Ramos (cell line): ENCODE data around the gene WWOX.

ENCODE experiments used
- in situ Hi-C: fragments of 300-500 bp; cut with MboI; formaldehyde crosslinking; loops from one replicate; pipeline ENCODE4 v1.14.3; 2022; ENCODE audit warnings: low sequenced_read_pairs; ENCODE audit not compliant: unreplicated experiment

Gene WWOX

DNA sequence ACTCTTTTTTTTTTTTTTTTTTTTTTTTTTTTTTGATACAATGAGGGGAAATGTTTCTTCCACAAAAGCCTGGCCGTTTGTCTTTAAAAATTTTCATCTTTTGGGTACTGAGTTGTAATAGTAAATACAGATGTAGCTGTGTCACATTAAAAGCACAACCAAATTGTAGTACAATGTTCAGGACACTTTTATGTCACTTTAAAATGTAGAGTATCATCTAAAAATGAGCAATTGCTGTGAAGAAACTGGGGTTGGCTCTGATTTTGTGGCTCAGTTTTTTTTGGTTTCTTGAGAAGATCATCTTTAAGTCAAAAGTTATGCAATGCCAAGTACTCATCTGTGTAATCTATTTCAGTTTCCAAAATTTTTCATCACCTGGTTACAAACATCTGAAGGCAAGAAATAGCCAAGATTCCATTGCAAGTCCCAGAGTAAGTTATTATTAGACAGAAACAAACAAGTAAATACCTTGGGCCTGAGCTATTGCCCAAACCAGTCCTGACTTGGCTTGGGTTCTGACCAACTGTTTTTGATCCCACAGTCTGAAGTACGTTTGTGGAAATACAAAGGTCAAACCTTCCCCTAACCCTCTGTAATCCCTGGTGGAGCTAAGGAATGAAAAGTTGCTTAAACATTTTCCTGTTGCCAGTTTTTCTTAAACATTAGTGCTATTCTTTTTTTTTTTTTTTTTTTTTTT, 717.2 kb downstream of the WWOX start:
- in situ Hi-C loops, result no loop called here

DNA sequence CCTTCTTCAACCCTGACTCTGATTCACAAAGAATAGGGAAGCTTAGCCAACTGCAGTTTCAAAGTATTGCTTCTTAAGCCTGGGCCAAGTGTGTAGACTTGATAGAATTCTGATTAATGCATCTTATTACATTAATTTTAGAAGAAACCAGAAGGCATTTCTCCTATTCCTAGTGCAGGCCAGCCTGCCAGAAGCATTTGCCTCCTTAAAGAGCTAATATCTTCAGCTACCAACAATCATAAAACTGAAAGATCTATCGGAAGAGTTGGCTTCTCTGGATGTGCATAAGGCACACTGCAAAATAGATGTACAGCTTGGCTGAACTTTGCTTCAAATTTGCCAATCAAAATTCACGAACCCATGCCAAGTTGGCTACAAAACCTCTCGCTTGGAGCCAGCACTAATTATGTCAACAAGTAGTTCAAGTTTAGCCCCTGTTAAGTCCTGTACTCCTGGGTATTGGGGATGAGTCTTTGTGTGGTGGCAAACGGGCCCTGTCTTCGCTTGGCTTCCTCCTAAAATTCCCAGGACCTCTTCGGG, 717.8 kb downstream of the WWOX start:
- in situ Hi-C loops, result no loop called here

DNA sequence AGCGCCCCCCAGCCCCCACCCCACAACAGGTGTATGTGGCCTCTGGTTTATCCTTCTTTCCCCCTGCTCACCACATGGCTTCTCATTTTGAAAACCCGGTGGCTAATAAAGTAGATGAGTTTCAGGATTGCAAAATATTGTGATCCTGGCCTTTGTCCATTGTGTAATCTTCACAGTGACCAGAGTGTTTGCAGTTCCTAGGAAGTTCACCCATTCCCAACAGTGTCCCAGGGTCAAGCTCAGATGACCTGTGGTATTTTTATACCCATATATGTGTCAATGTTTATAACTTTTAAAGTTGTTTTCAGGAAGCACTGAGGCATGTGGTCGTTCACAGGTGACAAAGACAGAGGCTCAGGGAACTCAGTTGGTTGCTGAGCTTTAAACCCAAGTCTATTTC, 721.9 kb downstream of the WWOX start:
- in situ Hi-C loops, result no loop called here

DNA sequence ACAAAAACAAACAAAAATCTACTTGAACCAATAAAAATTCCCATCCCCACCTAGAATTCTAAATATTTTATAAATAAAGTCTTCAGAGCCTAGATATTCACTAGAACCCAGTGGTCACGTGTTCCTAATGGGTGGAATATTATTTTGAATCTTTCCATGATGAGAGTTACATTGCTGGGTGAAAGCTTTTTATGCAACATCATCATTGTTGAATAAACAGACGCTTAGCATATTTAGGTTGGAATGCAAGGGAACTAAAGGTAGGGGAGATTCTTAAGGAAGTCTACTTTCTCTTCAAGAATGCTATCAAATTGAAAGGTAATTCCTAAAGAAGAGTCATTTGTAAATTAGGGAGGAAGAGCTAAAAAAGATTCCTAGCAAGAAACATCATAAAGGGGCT, 723.1 kb downstream of the WWOX start:
- in situ Hi-C loops, result no loop called here

DNA sequence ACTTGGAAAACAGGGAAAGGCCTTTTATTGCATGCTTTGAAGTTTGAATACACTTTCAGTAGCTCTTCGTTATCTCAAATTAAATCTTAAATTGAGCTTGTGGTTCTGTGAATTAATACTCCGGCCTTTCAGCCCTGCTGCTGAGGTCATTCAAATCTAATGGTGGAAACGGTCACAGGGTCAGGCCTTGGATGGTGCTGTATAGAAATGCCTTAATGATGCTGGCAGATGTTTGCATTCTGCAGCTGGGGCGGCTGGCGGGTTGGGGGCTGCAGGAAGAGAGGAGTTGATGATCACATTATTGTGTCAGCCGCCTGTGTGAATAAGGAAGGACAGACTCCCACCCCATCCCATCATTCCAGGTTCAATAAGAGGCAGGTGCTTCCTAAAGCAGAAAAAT, 723.6 kb downstream of the WWOX start:
- in situ Hi-C loops, result no loop called here

DNA sequence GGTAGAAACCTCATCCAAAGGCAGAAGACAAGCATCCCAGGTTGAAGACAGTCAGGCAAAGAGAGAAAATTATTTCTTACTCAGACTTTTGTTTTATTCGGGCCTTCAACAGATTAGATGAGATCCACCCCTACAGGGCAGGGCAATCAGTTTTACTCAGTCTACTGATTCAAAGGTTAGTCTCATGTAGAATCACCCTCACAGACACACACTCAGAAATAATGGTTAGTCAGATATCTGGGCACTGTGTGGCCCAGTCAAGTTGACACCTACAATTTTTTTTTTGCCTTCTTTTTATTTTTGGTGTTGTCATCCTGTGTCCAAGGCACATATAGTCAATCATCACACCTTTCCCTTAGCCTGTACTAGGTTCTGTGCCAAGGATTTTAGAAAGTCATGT, 729.8 kb downstream of the WWOX start:
- in situ Hi-C loops, result no loop called here

DNA sequence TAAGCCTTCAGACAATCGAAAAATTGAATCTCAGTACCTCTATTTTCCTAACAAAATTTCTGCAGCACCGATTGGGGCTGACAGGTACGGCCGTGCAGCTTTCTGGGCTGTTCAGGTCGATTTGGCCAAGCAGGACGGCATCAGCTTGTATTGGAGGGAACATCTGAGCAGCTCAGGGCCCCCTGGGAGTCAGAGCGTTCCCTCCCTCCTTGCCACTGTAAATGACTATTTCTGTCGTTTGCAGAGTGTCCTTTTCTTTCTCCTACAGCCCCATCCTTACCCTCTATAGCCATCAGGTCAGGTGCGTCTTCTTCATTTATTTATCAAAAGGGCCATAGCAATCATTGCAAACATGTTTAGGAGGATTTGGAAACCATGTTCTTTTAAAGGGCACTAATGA, 731.1 kb downstream of the WWOX start:
- in situ Hi-C loops, result no loop called here

DNA sequence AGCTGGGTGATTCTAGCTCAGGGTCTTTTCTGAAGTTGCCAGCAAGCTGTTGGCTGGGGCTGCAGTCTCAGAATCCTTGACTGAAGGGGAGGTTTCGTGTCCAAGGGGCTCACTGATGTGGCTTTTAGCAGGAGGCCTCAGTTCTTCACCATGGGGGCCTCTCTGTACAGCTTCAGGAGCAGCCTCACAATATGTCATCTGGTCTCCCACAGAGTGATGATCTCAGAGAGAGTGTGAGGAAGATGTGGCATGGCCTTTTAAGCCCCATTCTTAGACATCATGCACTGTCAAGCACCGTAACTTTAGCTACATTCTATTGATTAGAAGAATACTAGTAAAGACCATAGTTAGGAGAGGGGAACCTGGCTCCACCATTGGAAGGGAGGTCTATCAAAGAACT, 732.6 kb downstream of the WWOX start:
- in situ Hi-C loops, result no loop called here

DNA sequence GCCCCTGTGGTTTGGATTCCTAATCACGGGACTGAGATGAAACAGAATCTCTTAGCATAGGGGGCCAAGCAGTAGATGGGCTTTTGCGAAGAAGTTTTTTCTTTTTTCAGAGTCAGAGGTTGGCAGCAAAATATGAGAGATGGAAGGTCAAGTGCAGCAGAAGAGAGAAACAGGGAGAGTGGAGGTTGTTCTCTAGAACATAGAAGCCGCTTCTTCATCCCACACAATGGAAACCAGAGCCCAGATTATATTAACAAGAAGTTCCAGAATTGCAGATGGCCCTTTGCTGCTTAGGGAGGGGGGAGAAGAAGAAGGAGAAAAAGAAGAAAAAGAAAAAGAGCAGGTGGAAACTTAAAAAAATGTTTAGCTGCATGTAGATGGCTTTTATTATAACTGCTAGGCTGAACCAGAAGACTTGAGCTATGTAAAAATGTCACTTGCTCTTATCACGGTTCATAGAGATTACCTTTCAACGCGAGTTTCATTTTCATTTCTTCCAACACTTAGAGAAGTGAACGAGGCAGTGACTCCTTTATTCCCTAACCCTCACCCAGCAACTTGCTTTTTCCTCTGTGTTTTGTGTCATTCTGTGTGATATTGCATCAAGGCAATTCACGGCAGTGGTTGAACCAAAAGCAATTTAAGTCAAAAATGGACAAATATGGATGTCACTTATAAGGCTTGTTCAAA, 737.5 kb downstream of the WWOX start:
- in situ Hi-C loops, result no loop called here

DNA sequence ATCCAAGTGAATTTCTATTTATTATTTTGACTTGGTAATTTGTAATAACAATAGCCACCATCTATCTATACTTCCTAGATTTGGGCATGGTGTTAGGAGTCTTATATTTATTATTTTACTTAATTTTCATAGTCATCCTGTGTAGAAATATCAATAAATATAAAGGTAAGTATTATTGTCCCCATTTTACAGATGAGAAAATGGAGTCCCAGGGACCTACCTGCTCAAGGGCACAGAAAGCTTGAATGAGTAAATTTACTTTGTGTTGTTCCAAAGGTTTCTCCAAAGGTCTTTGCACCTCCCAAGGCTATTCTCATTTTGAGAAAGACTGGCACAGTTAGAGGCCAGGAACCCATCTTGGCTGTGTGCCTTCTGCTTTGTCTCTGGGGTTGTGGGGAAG, 738.3 kb downstream of the WWOX start:
- in situ Hi-C loops, result no loop called here

DNA sequence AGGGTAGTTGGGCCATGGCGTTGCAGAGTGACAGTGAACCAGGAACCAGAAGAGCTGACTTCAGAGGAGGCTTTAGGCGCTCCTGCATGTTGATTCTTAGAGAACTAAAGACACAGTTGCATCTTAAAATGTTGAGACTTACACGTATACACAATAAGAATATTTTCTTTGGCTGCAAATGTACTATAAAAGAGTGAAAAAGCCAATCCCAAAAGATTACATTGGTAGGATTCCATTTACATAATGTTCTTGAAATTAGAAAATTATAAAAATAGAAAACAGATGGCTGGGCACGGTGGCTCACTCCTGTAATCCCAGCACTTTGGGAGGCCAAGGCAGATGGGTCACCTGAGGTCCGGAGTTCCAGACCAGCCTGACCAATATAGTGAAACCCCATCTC, 738.8 kb downstream of the WWOX start:
- in situ Hi-C loops, result no loop called here

DNA sequence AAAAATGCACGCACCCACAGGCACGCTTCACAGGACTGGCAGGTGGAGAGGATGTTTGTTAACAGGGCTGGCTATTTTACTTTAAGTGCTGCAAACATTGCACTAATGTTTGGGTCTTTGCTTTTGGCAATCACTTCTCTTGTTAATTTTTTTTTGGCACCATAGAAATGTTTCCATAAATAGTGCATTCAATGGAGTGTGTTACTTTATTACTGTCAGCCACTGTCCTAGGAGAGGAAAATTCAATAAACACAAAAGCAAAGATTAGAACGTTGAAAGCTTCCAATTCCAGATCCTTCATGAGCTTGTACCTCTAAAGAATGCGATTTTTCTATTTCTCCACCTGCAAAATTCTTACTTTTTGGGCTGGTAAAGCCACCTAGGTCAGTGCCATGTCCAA, 743.5 kb downstream of the WWOX start:
- in situ Hi-C loops, result no loop called here

DNA sequence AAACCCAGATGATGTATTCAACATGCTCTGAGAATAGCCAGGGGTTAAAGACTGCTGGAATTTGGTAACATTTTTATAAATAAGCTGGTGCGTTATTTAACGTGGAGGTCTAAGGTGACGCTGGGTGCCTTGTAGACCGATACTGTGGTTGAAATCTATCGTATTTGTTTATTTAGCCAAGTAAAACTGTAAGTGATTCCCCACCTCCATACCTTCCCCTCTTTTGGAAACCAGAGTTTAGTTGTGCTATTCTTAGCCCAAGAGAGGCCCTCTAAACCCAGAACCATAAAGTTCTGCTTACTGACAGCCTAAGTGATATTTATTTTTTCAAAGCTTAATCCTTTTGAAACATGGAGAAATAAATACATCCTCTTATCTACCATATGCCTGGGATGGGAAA, 744.5 kb downstream of the WWOX start:
- in situ Hi-C loops, result no loop called here

DNA sequence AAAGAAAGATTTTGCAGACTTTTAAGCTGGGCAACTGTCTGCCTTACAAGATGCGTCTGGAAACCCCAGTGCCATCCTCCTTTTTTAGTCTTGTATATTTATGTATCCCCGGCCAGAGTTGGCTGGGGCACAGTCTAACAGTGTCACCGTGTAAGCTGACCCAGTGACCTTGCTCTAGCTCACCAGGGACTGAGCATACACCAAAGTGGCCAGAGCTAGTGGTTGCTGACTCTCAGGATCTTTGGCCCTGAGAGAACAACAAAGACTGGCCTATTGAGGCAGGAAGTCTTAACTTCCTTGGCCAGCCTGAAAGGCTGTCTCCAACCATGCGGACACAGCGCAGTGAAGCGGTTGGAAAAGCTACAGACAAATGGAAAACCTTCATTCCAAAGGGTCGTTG, 745.2 kb downstream of the WWOX start:
- in situ Hi-C loops, result no loop called here

DNA sequence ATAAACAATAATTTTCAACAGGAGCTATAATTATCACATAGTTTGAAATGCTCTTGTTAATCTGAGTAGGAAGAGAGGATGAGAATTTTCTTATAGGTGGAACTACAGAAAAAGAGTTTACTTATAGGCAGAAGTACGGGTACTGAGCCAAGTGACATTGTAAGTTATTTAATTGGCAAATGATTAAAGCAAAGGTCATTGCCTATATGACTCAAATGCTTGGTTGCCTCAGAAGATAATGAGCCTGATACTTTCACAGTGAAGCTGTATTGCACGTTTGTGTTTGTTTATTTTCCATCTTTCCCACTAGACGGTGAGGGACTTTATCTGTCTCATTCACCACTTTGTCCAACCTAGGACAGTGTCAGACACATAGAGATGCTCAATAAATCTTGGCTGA, 751.8 kb downstream of the WWOX start:
- in situ Hi-C loops, result no loop called here

DNA sequence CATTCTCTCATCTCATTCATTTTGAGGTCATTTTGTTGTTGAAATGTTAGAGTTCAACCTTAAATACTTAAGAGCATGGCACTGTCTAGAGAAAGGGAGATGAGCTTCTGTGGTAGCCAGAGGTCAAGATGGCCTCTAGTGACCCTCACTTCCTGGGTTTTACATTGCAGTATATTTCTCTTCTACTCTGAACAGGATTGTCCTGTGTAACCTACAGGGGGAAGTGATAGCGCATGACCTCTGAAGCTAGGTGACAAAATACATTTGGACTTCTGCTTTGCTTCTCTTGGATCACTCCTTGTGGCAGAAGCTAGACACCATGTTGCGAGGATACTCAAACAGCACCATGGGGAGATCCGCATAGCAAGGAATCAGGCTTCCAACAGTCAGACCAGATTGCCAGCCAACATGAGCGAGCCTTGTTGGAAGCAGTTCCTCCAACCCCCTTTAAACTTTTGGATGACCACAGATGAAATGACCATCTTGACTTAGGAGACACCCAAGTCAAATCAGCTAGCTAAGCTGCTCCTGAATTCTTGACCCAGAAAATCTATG, 752.7 kb downstream of the WWOX start:
- in situ Hi-C loops, result no loop called here

DNA sequence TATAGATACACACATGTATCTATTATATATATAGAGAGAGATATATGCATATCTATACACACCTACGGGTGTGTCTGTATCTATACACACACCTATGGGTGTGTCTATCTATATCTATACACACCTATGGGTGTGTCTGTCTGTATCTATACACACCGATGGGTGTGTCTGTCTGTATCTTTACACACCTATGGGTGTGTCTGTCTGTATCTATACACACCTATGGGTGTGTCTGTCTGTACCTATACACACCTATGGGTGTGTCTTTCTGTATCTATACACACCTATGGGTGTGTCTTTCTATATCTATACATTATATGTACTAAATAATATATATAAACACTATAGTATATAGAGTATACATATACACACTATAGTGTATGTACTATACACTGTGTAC, 762.6 kb downstream of the WWOX start:
- in situ Hi-C loops, result no loop called here

DNA sequence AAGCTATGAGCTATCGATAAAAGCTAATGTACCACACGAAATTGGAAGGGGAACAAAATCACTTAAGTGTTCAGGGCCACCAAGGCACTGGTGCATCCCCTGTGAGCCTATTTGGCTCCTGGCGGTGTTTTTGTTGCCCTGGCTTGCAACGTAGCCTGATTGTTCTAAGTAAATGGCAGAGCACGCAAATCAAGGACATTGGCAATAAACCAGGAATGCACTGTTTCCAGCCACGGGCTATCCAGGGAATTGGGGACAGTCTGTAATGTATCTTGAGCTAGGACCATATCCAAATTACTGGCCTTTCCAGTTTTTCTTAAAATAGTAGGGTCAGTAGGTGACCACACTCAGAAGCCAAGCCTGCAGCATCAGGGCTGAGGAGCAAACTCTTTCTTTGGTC, 767.1 kb downstream of the WWOX start:
- in situ Hi-C loops, result no loop called here

DNA sequence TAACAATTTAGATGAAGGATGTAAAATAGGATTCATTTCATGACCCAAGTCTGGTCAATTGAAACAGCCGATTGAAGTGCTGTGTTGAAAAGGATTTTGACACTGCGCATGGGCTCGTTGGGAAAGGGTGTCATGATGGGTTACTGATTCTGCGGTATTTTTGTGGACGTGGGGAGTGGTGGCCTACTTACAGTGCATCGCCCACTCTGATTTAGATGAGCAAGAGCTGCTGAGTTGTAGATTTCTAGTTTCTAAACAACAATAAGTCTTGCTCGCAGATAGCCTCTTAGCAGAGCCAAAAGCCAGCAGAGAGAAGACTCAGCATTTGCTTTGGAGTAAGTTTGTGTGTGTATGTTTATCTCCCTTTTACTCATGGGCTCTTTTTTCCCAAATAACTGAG, 770.0 kb downstream of the WWOX start:
- in situ Hi-C loops, result no loop called here

DNA sequence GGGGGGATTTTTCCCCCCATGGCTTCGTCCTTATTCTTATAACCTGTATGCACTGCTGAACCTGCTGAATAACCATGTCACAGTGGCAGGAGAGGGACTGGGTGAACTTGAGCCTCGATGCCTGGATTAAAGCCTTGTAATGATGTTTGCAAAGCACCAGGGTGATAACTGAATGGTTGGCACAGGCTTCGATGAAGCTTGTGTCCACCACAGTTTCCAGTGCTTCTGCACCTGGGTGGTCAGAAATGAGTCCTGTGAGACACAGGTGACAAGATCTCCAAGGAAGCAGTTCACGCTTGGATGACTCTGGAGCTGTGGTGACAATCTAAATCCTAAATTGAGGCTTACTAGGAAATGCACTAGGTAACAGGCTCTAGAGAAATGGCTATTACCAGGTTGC, 771.8 kb downstream of the WWOX start:
- in situ Hi-C loops, result no loop called here

DNA sequence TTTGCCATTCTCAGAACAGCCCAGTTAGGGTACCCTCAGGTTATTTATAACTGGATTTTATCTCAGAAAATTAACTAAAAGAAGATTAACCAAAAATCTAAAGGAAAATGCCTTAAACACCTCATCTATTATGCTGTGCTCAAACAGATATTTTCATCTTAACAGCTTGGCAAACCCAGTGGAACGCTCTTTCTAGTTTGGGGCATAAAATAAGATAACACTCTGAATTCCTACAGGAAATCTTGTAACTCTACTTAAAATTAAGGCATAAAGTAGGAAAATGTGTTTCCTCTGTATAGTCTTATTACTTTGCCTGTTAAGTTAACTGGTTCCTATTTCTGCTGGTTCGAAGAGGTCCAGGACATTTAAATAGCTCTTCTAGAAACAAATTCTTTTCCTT, 777.2 kb downstream of the WWOX start:
- in situ Hi-C loops, result no loop called here
